NCI-H526 (cell line): Measurements from ENCODE around the gene ATL2.

Experiments used
- DNase-seq, 2 experiments: peaks; one replicate each; lab custom pipeline; 2025; lab: John Stamatoyannopoulos, UW

Gene ATL2

DNA sequence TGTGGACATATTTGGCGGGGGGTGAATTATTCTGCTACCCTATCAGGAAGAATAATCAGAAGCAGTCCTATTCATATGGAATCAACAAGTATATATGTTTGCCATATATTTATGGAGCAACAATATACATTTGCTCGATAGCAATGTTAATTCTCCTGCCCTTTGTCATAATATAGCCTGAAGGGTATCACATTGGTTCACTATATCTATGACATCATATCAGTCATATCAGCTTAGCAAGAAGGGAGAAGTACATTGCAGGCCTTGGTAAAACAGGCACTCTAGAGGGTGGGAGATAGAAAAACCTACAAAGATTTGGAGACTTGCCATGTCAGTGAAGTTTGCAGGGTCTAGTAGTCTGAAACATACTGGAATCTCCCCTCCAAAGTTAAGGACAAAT, 128.4 kb downstream of the ATL2 start:
- no peak for DNase-seq

GRCh38 chr2:38248255-38248654, 128.8 kb downstream of the ATL2 start:
- DNase-seq, result no peak

- no peak for DNase-seq
Measured at GRCh38 chr2:38246105-38246504, 131.0 kb downstream of the ATL2 start.

GRCh38 chr2:38245114-38245641, 131.9 kb downstream of the ATL2 start:
- no peak for DNase-seq

- DNase-seq, result no peak
Measured at GRCh38 chr2:38244301-38244700, 132.8 kb downstream of the ATL2 start.
